ENCODE measurements around the gene TENM3.

DNA sequence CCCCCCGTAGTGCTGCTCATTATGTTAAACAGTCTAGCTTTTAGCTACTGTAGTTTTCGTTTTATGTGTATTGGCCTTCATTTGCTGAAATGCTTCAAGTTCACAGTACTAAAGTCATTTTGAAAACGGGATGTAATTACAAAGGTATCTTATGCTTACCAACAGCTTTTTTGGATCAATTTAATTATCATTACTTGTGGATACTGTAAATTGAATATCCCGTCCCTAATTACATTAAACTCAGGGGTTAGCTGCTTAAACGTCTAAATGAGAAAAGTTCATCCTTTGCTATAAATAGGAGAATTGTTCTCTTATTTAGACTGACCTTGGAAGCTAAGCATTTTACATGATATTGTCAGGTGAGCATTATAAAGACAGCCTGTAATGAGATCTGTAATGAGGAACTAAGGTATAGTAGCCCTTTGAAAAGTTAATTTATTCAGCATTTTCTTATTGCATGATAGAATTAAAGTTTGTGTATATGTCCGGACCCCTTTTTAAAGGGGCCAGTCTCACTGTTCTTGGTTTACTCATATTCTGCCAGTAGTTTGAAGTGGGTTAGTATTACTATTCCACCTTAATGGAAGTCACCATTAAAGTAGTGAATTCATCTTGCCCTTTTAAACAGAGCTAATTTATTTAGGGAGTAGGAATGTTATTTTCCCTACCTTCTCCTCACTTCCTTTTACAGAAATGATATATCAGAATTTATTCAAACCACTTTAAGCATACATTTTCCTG lies 252.6 kb downstream of the TENM3 start:
- no peak for TF ChIP-seq GATA3 (IDR thresholded peaks at IDR 0.05; ENCODE audit: low read depth, low read length)
- no peak for TF ChIP-seq GATA2 (IDR thresholded peaks at IDR 0.05; ENCODE audit: low read depth, low read length)

All from SH-SY5Y (cell line).